Adipose tissue (tissue), 3 donors: ENCODE measurements around the gene RACGAP1. TPM values are rescaled to one million over a fixed set of nuclear protein-coding genes. Genes with fewer than 3 reads are reported as not detected.

Experiments used
- H3K27ac ChIP-seq: one replicate; pipeline ENCODE4 v1.5.1; 2013; ENCODE audit warnings: low read depth, low read length
- WGBS, 3 donors: extraction: QIAGEN DNeasy Blood & Tissue Kit; methylation state at CpG; one replicate each; pipeline ENCODE4 v1.1.7; 2013; 5-methylcytosine and 5-hydroxymethylcytosine counted together
- polyA plus RNA-seq, 3 donors: library from polyadenylated mRNA; stranded (reverse); fragments of 200-250 nt; gene quantifications; one replicate each; pipeline ENCODE4 v1.2.3, GENCODE V29; 2013
- donor health status: healthy with polysubstance abuse.
- donor health status: Bipolar disorder and iron deficiency.
- donor health status: healthy.

Gene RACGAP1
- polyA plus RNA-seq, 3 donors = 1.8 to 5.4 (median 3.0) TPM

- no peak overlapping the region for H3K27ac ChIP-seq
- 61 to 73% (median 72%) methylated on average over 17 of the region's 17 CpGs for WGBS, 3 donors
These were observed 50.0 kb downstream of the RACGAP1 start for GRCh38 chr12:49975318-49975761.

DNA sequence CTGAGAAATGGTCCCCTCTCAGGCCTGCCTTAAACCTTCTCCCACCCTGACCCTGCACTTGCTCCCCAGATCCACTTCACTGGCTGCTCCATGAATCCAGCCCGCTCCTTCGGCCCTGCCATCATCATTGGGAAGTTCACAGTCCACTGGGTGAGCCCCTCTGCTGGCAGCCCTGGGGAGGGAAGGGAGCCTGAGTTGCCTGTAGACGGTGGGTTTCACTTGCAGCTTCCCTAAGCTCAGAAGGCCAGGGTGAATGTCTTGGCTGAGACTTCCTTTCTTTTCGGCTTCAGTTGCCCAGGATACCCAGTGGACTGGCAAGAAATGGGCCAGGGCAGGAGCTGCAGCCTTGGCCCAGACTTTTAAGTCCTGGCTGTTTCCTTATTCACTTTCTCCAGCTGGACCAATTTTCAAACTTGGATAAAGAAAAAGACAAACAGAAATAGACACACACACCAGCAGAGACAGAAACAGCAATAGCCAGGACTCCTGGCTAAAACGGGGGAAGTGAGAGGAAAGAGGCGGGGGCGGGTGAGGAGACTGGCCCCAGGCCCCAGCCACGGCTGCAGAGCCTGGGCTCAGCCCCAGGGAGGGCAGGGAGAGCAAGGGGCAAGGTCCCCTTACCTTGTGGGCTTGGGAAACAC, 50.5 kb downstream of the RACGAP1 start:
- 51 to 60% (median 57%) methylated on average over 8 of the region's 8 CpGs for WGBS, 3 donors
- H3K27ac ChIP-seq = no peak overlapping the region

- H3K27ac ChIP-seq = no peak overlapping the region
- 32 to 56% (median 45%) methylated on average over 15 of the region's 15 CpGs for WGBS, 3 donors
These were observed 51.0 kb downstream of the RACGAP1 start for GRCh38 chr12:49974231-49974675.

- WGBS, 3 donors = 76 to 87% (median 78%) methylated on average over 19 of the region's 19 CpGs
These were observed 51.9 kb downstream of the RACGAP1 start for GRCh38 chr12:49973361-49973830.

DNA sequence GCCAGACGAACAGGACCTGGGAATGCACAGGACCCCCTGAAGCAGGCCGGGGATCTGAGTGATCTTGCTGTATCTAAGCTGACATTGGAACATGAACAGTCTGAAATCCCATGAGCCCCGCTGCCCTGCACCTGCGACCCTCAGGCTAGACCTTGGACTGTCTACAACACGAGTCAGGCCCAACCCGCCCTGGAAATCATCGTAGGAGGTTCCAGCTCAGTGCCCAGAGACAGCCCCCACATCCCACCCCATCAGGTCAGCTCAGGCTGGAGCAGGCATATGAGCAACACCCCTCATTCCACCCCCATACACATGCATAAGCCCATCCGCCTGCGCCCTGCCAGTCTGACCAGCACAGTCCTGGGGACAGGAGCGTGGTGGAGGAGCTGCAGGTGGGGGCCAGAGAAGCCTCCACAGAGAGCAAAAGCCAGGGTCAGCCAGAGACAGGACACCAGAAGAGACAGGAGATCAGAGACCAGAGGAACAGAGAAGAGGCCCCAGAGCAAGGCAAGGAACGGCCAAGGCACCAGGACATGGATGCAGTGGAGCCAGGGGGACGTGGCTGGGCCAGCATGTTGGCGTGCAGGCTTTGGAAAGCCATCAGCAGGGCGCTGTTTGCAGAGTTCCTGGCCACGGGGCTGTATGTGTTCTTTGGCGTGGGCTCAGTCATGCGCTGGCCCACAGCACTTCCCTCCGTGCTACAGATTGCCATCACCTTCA, 52.5 kb downstream of the RACGAP1 start, which contains the start of gene AQP6:
AQP6 (plus strand) TSS at position 307 of the 720 bp plus-strand sequence; CDS start at position 534, 227 bp downstream.
- 81 to 83% (median 82%) methylated on average over 15 to 18 of the region's 18 CpGs for WGBS, 3 donors
- H3K27ac ChIP-seq = no peak within 1 kb of the TSS

More at GRCh38 chr12:49973361-49973830, 51.9 kb downstream of the RACGAP1 start:
- H3K27ac ChIP-seq = no peak overlapping the region

DNA sequence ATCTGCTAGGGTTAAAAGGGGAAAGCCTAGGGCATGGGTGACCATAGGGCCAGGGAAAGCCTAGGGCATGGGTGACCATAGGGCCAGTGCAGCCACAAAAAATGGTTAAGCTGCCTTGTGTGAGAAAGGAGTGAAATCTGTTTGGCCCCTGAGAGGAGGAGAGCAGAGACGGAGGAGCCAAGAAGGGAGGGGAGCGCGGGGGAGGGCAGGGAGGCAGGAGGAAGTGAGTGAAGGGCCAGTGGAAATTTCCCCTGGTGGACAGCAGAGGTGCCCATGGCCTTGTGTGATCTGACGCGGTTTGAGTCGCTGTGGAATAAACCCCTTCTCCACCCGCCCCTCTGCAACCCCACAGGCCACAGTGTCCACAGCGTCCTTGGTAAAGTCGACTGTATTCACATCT, 53.2 kb downstream of the RACGAP1 start:
- H3K27ac ChIP-seq = no peak overlapping the region
- 70 to 76% (median 74%) methylated on average over 9 of the region's 9 CpGs for WGBS, 3 donors

- 78 to 89% (median 81%) methylated on average over 6 of the region's 6 CpGs for WGBS, 3 donors
- H3K27ac ChIP-seq = no peak overlapping the region
These were observed 54.2 kb downstream of the RACGAP1 start for GRCh38 chr12:49971141-49971540.

DNA sequence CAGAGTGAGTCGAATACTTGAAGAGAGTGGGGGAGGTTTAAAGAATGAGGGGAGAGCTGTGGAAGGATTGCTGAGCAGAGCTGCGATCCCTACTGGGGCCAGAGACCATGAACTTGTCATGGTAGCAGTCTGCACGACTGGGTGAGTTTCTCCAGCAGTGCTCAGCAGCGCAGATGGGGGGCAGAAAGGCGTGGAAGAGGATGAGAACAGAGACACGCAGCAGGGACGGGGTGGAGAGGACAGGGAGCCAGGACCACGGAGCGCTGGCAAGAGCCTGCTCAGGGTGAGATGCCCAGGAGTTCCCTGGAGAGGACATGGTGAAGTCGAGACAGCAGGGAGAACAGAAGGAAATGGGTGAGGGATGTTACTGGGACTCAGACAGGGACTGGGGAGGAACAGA, 54.6 kb downstream of the RACGAP1 start:
- H3K27ac ChIP-seq = no peak overlapping the region
- WGBS, 3 donors = 56 to 75% (median 71%) methylated on average over 10 of the region's 10 CpGs

DNA sequence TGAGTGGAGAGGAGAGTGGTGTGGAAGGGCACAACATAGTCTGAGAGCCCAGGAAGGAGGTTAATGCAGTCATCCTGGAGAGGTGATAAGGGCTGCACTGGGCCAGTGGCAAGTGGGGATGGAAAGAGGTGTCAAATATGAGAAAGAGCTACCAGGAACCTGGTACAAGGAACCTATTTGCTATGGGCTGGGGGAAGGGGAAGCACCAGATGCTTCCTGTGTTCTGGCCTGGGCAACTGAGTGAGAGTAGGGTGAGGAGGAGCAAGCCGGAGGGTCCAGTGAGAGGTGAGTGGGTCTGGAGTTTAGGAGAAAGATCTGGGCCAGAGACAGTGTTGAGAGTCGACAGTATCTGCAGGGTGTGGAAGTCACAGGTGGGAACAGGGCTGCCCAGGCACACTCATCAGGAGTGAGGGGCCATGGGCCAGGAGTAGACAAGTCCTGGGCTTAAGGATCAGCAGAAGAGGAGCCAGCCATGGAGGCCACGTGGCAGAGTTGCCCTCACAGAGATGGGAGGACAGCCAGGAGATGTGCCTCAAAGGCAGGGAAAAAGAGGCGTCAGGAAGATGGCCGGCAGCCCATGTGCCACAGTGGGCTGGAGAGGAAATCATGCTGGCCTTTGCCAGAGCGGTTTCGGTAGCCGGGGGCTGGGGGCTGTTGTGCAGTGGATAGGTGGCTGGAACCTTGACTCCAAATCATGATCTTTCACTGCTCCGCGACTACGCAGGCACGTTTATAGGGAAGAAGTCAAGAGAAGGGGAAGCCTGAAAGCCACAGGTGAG, 55.5 kb downstream of the RACGAP1 start:
- no peak overlapping the region for H3K27ac ChIP-seq
- 70 to 85% (median 75%) methylated on average over 12 of the region's 12 CpGs for WGBS, 3 donors

DNA sequence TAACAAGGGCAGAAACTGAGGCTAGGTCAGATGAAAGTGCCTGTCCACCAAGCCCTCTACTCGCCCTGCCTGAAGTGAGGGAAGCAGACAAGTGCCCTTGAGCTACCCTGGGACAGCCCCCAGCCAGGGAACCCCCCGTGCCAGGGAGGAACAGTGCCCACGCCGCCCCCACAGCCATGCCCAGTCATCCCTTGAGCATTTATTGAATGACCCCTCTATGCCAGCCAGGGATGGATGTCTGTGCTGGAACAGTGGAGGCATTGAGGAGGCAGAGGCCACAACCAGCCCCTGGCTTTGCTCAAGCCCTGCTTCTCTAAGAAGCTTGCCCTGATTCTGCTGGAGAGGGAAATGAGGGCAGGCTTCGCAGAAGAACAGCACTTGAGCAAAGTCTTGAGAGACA, 56.3 kb downstream of the RACGAP1 start:
- 80 to 86% (median 85%) methylated on average over 5 of the region's 5 CpGs for WGBS, 3 donors
- H3K27ac ChIP-seq = no peak overlapping the region

DNA sequence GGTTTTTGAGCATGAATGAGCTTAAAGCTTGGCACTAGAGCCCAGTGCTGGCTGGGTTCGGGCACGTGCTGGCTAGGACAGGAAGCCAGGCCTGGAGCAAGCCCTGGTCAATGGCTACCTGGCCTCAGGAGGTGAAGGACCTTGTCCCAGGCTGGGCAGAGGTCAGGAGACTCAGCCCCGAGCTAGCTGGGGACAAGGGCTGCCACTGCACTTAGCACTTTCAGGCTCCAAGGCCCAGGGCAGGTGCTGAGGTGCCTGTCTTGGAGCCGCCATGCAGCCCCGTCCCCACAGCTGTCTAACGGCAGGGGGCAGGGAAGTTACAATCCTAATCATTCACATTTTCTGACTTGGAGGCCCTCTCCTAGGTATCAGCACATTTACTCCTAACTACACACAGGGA, 56.8 kb downstream of the RACGAP1 start:
- H3K27ac ChIP-seq = no peak overlapping the region
- WGBS, 3 donors = 84 to 90% (median 90%) methylated on average over 6 of the region's 6 CpGs

DNA sequence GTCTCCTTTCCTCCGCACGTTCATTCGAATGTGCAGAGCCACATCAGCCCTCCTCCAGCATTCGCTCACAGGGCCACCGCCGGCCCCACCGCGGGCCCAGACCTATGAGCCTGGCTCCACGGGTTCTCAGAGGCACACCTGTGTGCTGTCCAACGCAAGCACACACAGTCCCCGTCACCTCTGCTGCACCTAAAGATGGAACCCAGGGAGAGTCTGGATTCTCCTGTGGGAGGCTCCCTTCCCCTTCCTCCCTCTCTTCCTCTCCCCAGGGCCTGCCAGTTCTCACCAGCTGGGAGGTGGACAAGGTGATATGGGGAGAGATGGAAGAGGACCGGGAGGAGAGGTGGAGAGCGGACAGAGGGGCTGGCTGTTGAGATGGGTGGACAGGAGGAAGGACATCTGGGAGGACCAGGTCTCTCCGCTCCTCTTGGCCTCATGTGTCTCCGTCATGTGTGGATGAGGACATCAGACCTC, 57.5 kb downstream of the RACGAP1 start:
- WGBS, 3 donors = 35 to 39% (median 35%) methylated on average over 15 of the region's 15 CpGs
- no peak overlapping the region for H3K27ac ChIP-seq

DNA sequence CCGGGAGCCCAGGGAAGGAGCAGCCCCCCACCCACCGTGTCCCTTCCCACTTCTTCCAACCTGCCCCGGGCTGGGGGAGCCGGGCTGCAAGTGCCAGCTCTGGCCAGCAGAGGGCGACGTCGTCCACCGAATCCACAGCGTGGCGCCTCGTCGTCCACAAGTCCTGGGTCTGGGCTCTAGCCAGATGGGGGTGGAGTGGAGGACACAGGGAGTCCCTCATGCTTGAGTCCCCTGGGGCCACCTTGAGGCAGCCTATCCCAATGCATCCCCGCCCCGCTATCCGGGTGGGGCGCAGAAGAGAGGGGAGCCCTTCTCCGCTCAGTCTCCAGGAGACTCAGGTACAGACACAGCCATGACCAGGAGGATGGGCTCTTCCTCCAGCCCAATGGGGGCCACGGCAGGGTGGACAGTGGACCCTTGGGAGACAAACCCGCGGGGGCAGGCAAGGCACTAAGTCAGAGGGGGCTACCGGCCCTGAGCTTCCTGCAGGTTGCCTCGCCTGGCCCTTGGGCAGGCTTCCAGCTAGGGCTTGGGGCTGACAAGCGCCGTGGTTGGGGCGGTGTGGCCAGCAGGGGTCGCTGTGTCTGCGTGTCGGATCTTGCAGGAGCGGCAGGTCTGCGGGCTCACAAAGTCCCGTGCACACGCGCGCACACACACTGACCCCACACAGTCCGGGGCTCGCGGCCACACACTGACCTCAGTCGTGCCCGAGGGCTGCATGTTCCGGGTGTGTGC, 58.1 kb downstream of the RACGAP1 start:
- 1 to 3% (median 2%) methylated on average over 37 to 40 of the region's 40 CpGs for WGBS, 3 donors
- no peak overlapping the region for H3K27ac ChIP-seq

- no peak overlapping the region for H3K27ac ChIP-seq
- WGBS, 3 donors = 37 to 42% (median 38%) methylated on average over 16 of the region's 16 CpGs
These were observed 58.7 kb downstream of the RACGAP1 start for GRCh38 chr12:49966511-49967041.

GRCh38 chr12:49965836-49966235, 59.5 kb downstream of the RACGAP1 start:
- H3K27ac ChIP-seq = no peak overlapping the region
- WGBS, 3 donors = 72 to 78% (median 73%) methylated on average over 6 of the region's 6 CpGs

- WGBS, 3 donors = 68 to 78% (median 68%) methylated on average over 13 of the region's 13 CpGs
- H3K27ac ChIP-seq = no peak overlapping the region
These were observed 60.3 kb downstream of the RACGAP1 start for GRCh38 chr12:49964849-49965624.
